Stimulated activated CD4-positive, alpha-beta T cell treated with anti-CD3 and anti-CD28 coated beads, Interleukin-4, amount 100 ng/mL, for 48 hours (primary cell): ENCODE measurements around the gene PCDH15.
"Not testable (repeated sequence)": the region's sequence is repeated elsewhere in the genome, so short reads cannot be mapped to it uniquely, and the experiment has no call there.

ENCODE experiments used
- DNase-seq, 2 donors: peaks; one replicate each; pipeline ENCODE4 v3.0.0-alpha.2; 2020; ENCODE audit warnings: low read depth in 2 of 2

Gene PCDH15

GRCh38 chr10:54554028-54554427 lies 247.0 kb downstream of the PCDH15 start:
- no peak for DNase-seq

GRCh38 chr10:54550016-54550415 lies 251.0 kb downstream of the PCDH15 start:
- no peak for DNase-seq

GRCh38 chr10:54531296-54531695 lies 269.7 kb downstream of the PCDH15 start:
- DNase-seq, result no peak

GRCh38 chr10:54530299-54530698 lies 270.7 kb downstream of the PCDH15 start:
- DNase-seq, result no peak

GRCh38 chr10:54525816-54526215 lies 275.2 kb downstream of the PCDH15 start:
- DNase-seq, result no peak

GRCh38 chr10:54515244-54515643 lies 285.8 kb downstream of the PCDH15 start:
- DNase-seq, result not testable (repeated sequence)

GRCh38 chr10:54503863-54504262 lies 297.2 kb downstream of the PCDH15 start:
- DNase-seq, result no peak

GRCh38 chr10:54501929-54502328 lies 299.1 kb downstream of the PCDH15 start:
- DNase-seq, result no peak

GRCh38 chr10:54496852-54497251 lies 304.2 kb downstream of the PCDH15 start:
- DNase-seq, result no peak

GRCh38 chr10:54487743-54488142 lies 313.3 kb downstream of the PCDH15 start:
- DNase-seq, result no peak

GRCh38 chr10:54485971-54486370 lies 315.1 kb downstream of the PCDH15 start:
- DNase-seq, result no peak

GRCh38 chr10:54484186-54484585 lies 316.8 kb downstream of the PCDH15 start:
- no peak for DNase-seq

GRCh38 chr10:54478601-54479000 lies 322.4 kb downstream of the PCDH15 start:
- DNase-seq, result no peak

GRCh38 chr10:54477738-54478137 lies 323.3 kb downstream of the PCDH15 start:
- no peak for DNase-seq

- DNase-seq, result no peak
Observed at GRCh38 chr10:54470324-54470631, 330.8 kb downstream of the PCDH15 start.

- DNase-seq, result no peak
Observed at GRCh38 chr10:54469587-54470323, 331.3 kb downstream of the PCDH15 start.

GRCh38 chr10:54454271-54454670 lies 346.8 kb downstream of the PCDH15 start:
- DNase-seq, result no peak

- DNase-seq, result no peak
Observed at GRCh38 chr10:54449056-54449455, 352.0 kb downstream of the PCDH15 start.

GRCh38 chr10:54444170-54444569 lies 356.9 kb downstream of the PCDH15 start:
- no peak for DNase-seq

GRCh38 chr10:54441275-54441674 lies 359.8 kb downstream of the PCDH15 start:
- DNase-seq, result no peak

- DNase-seq, result no peak
Observed at GRCh38 chr10:54434782-54435181, 366.2 kb downstream of the PCDH15 start.

GRCh38 chr10:54415483-54415882 lies 385.5 kb downstream of the PCDH15 start:
- no peak for DNase-seq

- no peak for DNase-seq
Observed at GRCh38 chr10:54402576-54402975, 398.5 kb downstream of the PCDH15 start.

- no peak for DNase-seq
Observed at GRCh38 chr10:54396031-54396430, 405.0 kb downstream of the PCDH15 start.
